Peyer's patch (tissue), 4 donors: ENCODE results near the gene PLD1. TPM values are rescaled to one million over a fixed set of nuclear protein-coding genes. Genes with fewer than 3 reads are reported as not detected.

ENCODE experiments used
- DNase-seq, 3 donors: peaks; one replicate each; pipeline ENCODE4 v3.0.0-alpha.2; 2017 to 2019
- H3K27ac ChIP-seq, 4 donors: fragments of 200-600 bp; sonication (generic); one replicate each; pipeline ENCODE4 v1.5.1; 2016 to 2019
- H3K27me3 ChIP-seq, 2 donors: fragments of 200-600 bp; sonication (generic); one replicate each; pipeline ENCODE4 v1.5.1; 2019
- H3K36me3 ChIP-seq, 3 donors: fragments of 200-600 bp; sonication (generic); one replicate each; pipeline ENCODE4 v1.5.1; 2016 to 2019
- H3K4me1 ChIP-seq, 4 donors: fragments of 200-600 bp; sonication (generic); one replicate each; pipeline ENCODE4 v1.5.1; 2016 to 2019
- H3K4me3 ChIP-seq, 4 donors: fragments of 200-600 bp; sonication (generic); 1 replicate in 3 of 4; 2 replicates in 1 of 4; pipeline ENCODE4 v1.5.1; 2016 to 2019; ENCODE audit warnings: mild to moderate bottlenecking in 1 of 4
- H3K9me3 ChIP-seq, 4 donors: fragments of 200-600 bp; sonication (generic); one replicate each; pipeline ENCODE4 v1.5.1; 2016 to 2019; ENCODE audit warnings: mild to moderate bottlenecking in 1 of 4
- POLR2A ChIP-seq, 2 donors: fragments of 450-650 bp; IDR thresholded peaks; one replicate each; pipeline ENCODE4 v1.5.1; 2017; ENCODE audit warnings: antibody characterized with exemption in 2 of 2, mild to moderate bottlenecking in 2 of 2, moderate library complexity in 2 of 2
- total RNA-seq, 4 donors: library from RNA; depleted of rRNA; stranded (reverse); fragments of >200 nt; gene quantifications; one replicate each; pipeline ENCODE4 v1.1.0, GENCODE V29; 2016
- TF ChIP-seq, protein P1 (sequence below), 6 experiments: fragments of 450-650 bp in 4 of 6; fragments of 200-600 bp in 2 of 6; sonication (generic) in 1 of 6; IDR thresholded peaks; one replicate each; pipeline ENCODE4 v1.5.1; 2017 to 2019; ENCODE audit warnings: antibody characterized with exemption in 6 of 6, mild to moderate bottlenecking in 3 of 6, moderate library complexity in 1 of 6

PLD1 gene
- total RNA-seq, 4 donors from 2014 or later, result 120 to 218 (median 187) TPM

- Histone ChIP-seq H3K27me3 (no peaks in the 10 kb centered on the region), H3K27ac (no peak overlapping the region), H3K36me3 (peaks cover 0 to 47% (median 0%) of the 10 kb centered on the region in 3 donors), H3K9me3 (no peaks in the 10 kb centered on the region), H3K4me1 (peaks cover 0 to 5% (median 0%) of the 10 kb centered on the region in 4 donors), H3K4me3 (no peak overlapping the region)
- no peak for DNase-seq
- TF ChIP-seq, protein P1, sequence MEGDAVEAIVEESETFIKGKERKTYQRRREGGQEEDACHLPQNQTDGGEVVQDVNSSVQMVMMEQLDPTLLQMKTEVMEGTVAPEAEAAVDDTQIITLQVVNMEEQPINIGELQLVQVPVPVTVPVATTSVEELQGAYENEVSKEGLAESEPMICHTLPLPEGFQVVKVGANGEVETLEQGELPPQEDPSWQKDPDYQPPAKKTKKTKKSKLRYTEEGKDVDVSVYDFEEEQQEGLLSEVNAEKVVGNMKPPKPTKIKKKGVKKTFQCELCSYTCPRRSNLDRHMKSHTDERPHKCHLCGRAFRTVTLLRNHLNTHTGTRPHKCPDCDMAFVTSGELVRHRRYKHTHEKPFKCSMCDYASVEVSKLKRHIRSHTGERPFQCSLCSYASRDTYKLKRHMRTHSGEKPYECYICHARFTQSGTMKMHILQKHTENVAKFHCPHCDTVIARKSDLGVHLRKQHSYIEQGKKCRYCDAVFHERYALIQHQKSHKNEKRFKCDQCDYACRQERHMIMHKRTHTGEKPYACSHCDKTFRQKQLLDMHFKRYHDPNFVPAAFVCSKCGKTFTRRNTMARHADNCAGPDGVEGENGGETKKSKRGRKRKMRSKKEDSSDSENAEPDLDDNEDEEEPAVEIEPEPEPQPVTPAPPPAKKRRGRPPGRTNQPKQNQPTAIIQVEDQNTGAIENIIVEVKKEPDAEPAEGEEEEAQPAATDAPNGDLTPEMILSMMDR (IDR thresholded peaks at IDR 0.05), result no peak
- TF ChIP-seq POLR2A (IDR thresholded peaks at IDR 0.05), result no peak
Observed at GRCh38 chr3:171652932-171653331, 157.4 kb downstream of the PLD1 start.

GRCh38 chr3:171649911-171650592 is 160.2 kb downstream of the PLD1 start:
- TF ChIP-seq, protein P1 (IDR thresholded peaks at IDR 0.05), result no peak
- no peak for TF ChIP-seq POLR2A (IDR thresholded peaks at IDR 0.05)
- peak overlapping the region in 2 of 4 donors; percentile 2 to 20 for H3K27ac ChIP-seq
- no peak for DNase-seq

GRCh38 chr3:171649267-171649666 is 161.0 kb downstream of the PLD1 start:
- Histone ChIP-seq H3K27me3 (no peaks in the 10 kb centered on the region), H3K4me3 (no peak overlapping the region), H3K9me3 (no peaks in the 10 kb centered on the region), H3K36me3 (peaks cover 0 to 15% (median 0%) of the 10 kb centered on the region in 3 donors), H3K4me1 (no peaks in the 10 kb centered on the region), H3K27ac (peak overlapping the region in 2 of 4 donors; percentile 2 to 20)
- TF ChIP-seq, protein P1 (IDR thresholded peaks at IDR 0.05), result no peak
- no peak for DNase-seq

More at GRCh38 chr3:171649911-171650592, 160.2 kb downstream of the PLD1 start:
- H3K36me3 ChIP-seq, result peaks cover 0 to 23% (median 0%) of the 10 kb centered on the region in 3 donors
- H3K4me3 ChIP-seq, result no peak overlapping the region
- no peaks in the 10 kb centered on the region for H3K9me3 ChIP-seq
- no peaks in the 10 kb centered on the region for H3K27me3 ChIP-seq
- peaks cover 0 to 1% (median 0%) of the 10 kb centered on the region in 4 donors for H3K4me1 ChIP-seq

GRCh38 chr3:171648069-171648468 is 162.2 kb downstream of the PLD1 start:
- DNase-seq, result no peak
- Histone ChIP-seq H3K27ac (no peak overlapping the region), H3K27me3 (no peaks in the 10 kb centered on the region), H3K9me3 (no peaks in the 10 kb centered on the region), H3K36me3 (peaks cover 0 to 11% (median 0%) of the 10 kb centered on the region in 3 donors), H3K4me1 (no peaks in the 10 kb centered on the region), H3K4me3 (no peak overlapping the region)
- TF ChIP-seq, protein P1 (IDR thresholded peaks at IDR 0.05), result no peak

- H3K36me3 ChIP-seq, result peaks cover 0 to 23% (median 0%) of the 10 kb centered on the region in 3 donors
- H3K27me3 ChIP-seq, result no peaks in the 10 kb centered on the region
- no peak overlapping the region for H3K4me3 ChIP-seq
- H3K4me1 ChIP-seq, result no peaks in the 10 kb centered on the region
- H3K9me3 ChIP-seq, result no peaks in the 10 kb centered on the region
- no peak for TF ChIP-seq POLR2A (IDR thresholded peaks at IDR 0.05)
- TF ChIP-seq, protein P1 (IDR thresholded peaks at IDR 0.05), result peak in 5 of 6 experiments; percentile 37 to 75 (median 70)
- no peak for DNase-seq
- peak overlapping the region in 1 of 4 donors; percentile 1 for H3K27ac ChIP-seq
Observed at GRCh38 chr3:171646357-171647133, 163.7 kb downstream of the PLD1 start.
